Ascending aorta (tissue), 2 donors: ENCODE measurements around the gene TRIP4. TPM values are rescaled to one million over a fixed set of nuclear protein-coding genes. Genes with fewer than 3 reads are reported as not detected.

Experiments
- DNase-seq, 2 donors: peaks; one replicate each; pipeline ENCODE4 v3.0.0-alpha.2; 2019; ENCODE audit warnings: low spot score in 2 of 2
- H3K27ac ChIP-seq, 2 donors: fragments of 200-600 bp; sonication (generic); one replicate each; pipeline ENCODE4 v1.5.1; 2016 to 2017; ENCODE audit warnings: mild to moderate bottlenecking in 1 of 2
- H3K27me3 ChIP-seq: fragments of 200-600 bp; sonication (generic); one replicate; pipeline ENCODE4 v1.5.1; 2017
- H3K36me3 ChIP-seq, 2 donors: fragments of 200-600 bp; sonication (generic); one replicate each; pipeline ENCODE4 v1.5.1; 2016
- H3K4me1 ChIP-seq, 2 donors: fragments of 200-600 bp; sonication (generic); one replicate each; pipeline ENCODE4 v1.5.1; 2016 to 2017; ENCODE audit warnings: mild to moderate bottlenecking in 1 of 2
- H3K4me3 ChIP-seq, 2 donors: fragments of 200-600 bp; sonication (generic); one replicate each; pipeline ENCODE4 v1.5.1; 2016 to 2017; ENCODE audit warnings: mild to moderate bottlenecking in 1 of 2
- H3K9me3 ChIP-seq, 2 donors: fragments of 200-600 bp; sonication (generic); one replicate each; pipeline ENCODE4 v1.5.1; 2016
- intact Hi-C: fragments of 100-400 bp; cut with DNase I; formaldehyde crosslinking; loops from one replicate; pipeline ENCODE4 v1.15.1; 2023
- total RNA-seq: library from RNA; depleted of rRNA; stranded (reverse); fragments of >200 nt; gene quantifications from one replicate; pipeline ENCODE4 v1.1.0, GENCODE V29; 2016
- TF ChIP-seq, protein P1 (sequence below), 3 experiments: fragments of 200-600 bp in 2 of 3; fragments of 450-650 bp in 1 of 3; sonication (generic) in 2 of 3; IDR thresholded peaks; one replicate each; pipeline ENCODE4 v1.5.1; 2016 to 2019; ENCODE audit warnings: antibody characterized with exemption in 3 of 3, mild to moderate bottlenecking in 1 of 3, moderate library complexity in 1 of 3

The TRIP4 gene
- total RNA-seq, 1 donor from 2014 or later, result 5.6 TPM

GRCh38 chr15:64460206-64460723 is 72.6 kb downstream of the TRIP4 start, which contains the start of gene ZNF609:
Gene ZNF609, plus strand, starts transcription at chr15:64460578. Its CDS starts 38,842 bp downstream, at chr15:64499420.
- H3K4me1 ChIP-seq, result peaks cover 4 to 30% of the 10 kb centered on the region in 2 donors

GRCh38 chr15:64460724-64461720 is 73.4 kb downstream of the TRIP4 start:
- Histone ChIP-seq H3K9me3 (no peaks in the 10 kb centered on the region), H3K27ac (peak overlapping the region; percentile 83 to 93), H3K4me1 (peaks cover 4 to 30% of the 10 kb centered on the region in 2 donors), H3K4me3 (peak overlapping the region; percentile 97 to 98), H3K27me3 (no peaks in the 10 kb centered on the region), H3K36me3 (no peaks in the 10 kb centered on the region)
- TF ChIP-seq, protein P1, sequence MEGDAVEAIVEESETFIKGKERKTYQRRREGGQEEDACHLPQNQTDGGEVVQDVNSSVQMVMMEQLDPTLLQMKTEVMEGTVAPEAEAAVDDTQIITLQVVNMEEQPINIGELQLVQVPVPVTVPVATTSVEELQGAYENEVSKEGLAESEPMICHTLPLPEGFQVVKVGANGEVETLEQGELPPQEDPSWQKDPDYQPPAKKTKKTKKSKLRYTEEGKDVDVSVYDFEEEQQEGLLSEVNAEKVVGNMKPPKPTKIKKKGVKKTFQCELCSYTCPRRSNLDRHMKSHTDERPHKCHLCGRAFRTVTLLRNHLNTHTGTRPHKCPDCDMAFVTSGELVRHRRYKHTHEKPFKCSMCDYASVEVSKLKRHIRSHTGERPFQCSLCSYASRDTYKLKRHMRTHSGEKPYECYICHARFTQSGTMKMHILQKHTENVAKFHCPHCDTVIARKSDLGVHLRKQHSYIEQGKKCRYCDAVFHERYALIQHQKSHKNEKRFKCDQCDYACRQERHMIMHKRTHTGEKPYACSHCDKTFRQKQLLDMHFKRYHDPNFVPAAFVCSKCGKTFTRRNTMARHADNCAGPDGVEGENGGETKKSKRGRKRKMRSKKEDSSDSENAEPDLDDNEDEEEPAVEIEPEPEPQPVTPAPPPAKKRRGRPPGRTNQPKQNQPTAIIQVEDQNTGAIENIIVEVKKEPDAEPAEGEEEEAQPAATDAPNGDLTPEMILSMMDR (IDR thresholded peaks at IDR 0.05), result no peak
- intact Hi-C loops, result loop anchor here (1.0 to 2.0 kb wide), 3 partner anchors 74 to 956 kb away; partner anchors contain the start of genes PPIB, TRIP4 and USP3
- DNase-seq, result peak in 1 of 2 donors; percentile 69

More at GRCh38 chr15:64460206-64460723, 72.6 kb downstream of the TRIP4 start, which contains the start of gene ZNF609:
- Histone ChIP-seq H3K27me3 (no peaks in the 10 kb centered on the region), H3K9me3 (no peaks in the 10 kb centered on the region), H3K4me3 (peak within 1 kb of the TSS; percentile 97 to 98), H3K36me3 (peaks cover 2 to 3% of the 10 kb centered on the region in 2 donors), H3K27ac (peak within 1 kb of the TSS; percentile 83 to 93)
- intact Hi-C loops, result loop anchor here (1.0 to 2.0 kb wide), 3 partner anchors 73 to 955 kb away; partner anchors contain the start of genes PPIB, TRIP4 and USP3
- peak; percentile 72 to 98 for DNase-seq
- TF ChIP-seq, protein P1 (IDR thresholded peaks at IDR 0.05), result no peak

GRCh38 chr15:64461721-64462162 is 74.1 kb downstream of the TRIP4 start:
- no peaks in the 10 kb centered on the region for H3K9me3 ChIP-seq
- H3K27me3 ChIP-seq, result no peaks in the 10 kb centered on the region
- no peak for DNase-seq
- TF ChIP-seq, protein P1 (IDR thresholded peaks at IDR 0.05), result no peak
- intact Hi-C loops, result loop anchor here (2.0 kb wide), 2 partner anchors 299 to 957 kb away; partner anchors contain the start of genes PPIB and USP3
- peak overlapping the region; percentile 97 to 98 for H3K4me3 ChIP-seq
- no peaks in the 10 kb centered on the region for H3K36me3 ChIP-seq
- peaks cover 4 to 30% of the 10 kb centered on the region in 2 donors for H3K4me1 ChIP-seq
- H3K27ac ChIP-seq, result peak overlapping the region; percentile 83 to 93

GRCh38 chr15:64462492-64462891 is 74.9 kb downstream of the TRIP4 start:
- Histone ChIP-seq H3K9me3 (no peaks in the 10 kb centered on the region), H3K4me3 (peak overlapping the region in 1 of 2 donors; percentile 97), H3K36me3 (no peaks in the 10 kb centered on the region), H3K4me1 (peaks cover 4 to 34% of the 10 kb centered on the region in 2 donors), H3K27ac (peak overlapping the region in 1 of 2 donors; percentile 83), H3K27me3 (no peaks in the 10 kb centered on the region)
- TF ChIP-seq, protein P1 (IDR thresholded peaks at IDR 0.05), result no peak
- no peak for DNase-seq
- intact Hi-C loops, result no loop called here

DNA sequence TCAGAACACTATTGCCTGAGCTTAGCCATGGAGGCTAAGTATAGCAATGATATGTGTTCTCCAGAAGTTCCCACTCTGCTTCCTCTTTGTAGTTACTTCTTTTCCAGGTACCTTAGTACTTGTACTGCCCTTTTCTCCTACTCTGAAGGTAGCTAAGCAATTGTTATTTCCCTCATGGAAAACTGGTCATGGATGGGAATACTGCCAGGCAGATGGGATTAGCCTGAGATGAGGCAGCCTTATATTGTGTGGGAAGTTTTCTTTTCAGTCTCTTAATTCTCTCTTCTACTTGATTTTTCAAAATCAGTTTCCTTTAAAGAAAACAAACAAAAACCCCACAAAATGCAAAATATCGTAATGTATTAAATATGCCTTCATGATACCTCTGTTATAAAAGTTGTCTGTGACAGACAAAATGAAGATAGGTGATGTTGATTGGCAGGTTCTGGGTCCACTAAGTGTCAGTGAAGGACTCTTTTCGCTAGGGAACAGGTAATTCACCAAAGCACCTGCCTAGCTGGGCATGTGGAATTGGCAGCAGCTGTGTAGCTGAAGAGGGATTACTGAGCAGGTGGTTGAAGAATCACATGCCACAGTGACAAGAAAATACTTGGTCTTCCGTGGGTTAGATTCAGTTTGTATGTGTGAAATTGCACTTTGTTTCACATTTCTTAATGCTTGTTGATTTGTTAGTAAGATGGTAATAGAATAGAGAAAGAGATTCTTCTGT is 76.8 kb downstream of the TRIP4 start:
- no peaks in the 10 kb centered on the region for H3K36me3 ChIP-seq
- H3K4me1 ChIP-seq, result peaks cover 4 to 34% of the 10 kb centered on the region in 2 donors
- no peak overlapping the region for H3K4me3 ChIP-seq
- TF ChIP-seq, protein P1 (IDR thresholded peaks at IDR 0.05), result no peak
- intact Hi-C loops, result no loop called here
- H3K27ac ChIP-seq, result no peak overlapping the region
- H3K27me3 ChIP-seq, result no peaks in the 10 kb centered on the region
- DNase-seq, result no peak
- H3K9me3 ChIP-seq, result no peaks in the 10 kb centered on the region
